ENCODE data around the gene DNAH12.

GRCh38 chr3:57464801-57465200 lies 79.3 kb downstream of the DNAH12 start:
- TF ChIP-seq CTCF (conservative IDR thresholded peaks at IDR 0.05; ENCODE audit: low read depth in 2 of 2) (peak; percentile 10 to 28; a peak in 1 of 4 replicates), ETS1 (IDR thresholded peaks at IDR 0.05) (no peak), POLR2AphosphoS5 (IDR thresholded peaks at IDR 0.05; ENCODE audit: low read depth) (no peak), EZH2 (IDR thresholded peaks at IDR 0.05; ENCODE audit: low read depth, unreplicated experiment) (no peak), JUNB (IDR thresholded peaks at IDR 0.05; ENCODE audit: unreplicated experiment) (no peak), REST (IDR thresholded peaks at IDR 0.05; ENCODE audit: unreplicated experiment) (no peak), NANOG (IDR thresholded peaks at IDR 0.05; ENCODE audit: borderline replicate concordance) (no peak), ZNF331 (CRISPR knock-in tag; IDR thresholded peaks at IDR 0.05; ENCODE audit: low read depth) (no peak), CREB1 (CRISPR knock-in tag; IDR thresholded peaks at IDR 0.05; ENCODE audit: low read depth) (no peak), EZH2phosphoT487 (IDR thresholded peaks at IDR 0.05; ENCODE audit: unreplicated experiment) (no peak), ZNF114 (CRISPR knock-in tag; IDR thresholded peaks at IDR 0.05) (no peak)

Data from GM23338 (cell line).